HepG2 (cell line): ENCODE data around the gene HEPH.

Source experiments
- POLR2AphosphoS2 ChIP-seq: IDR thresholded peaks from 2 replicates; pipeline ENCODE4 v1.6.1; 2011; ENCODE audit warnings: low read depth, low read length, improper control_type of control experiment
- TCF12 ChIP-seq, 2 experiments: fragments of 450-650 bp in 1 of 2; sonication (generic) in 1 of 2; formaldehyde crosslinking in 1 of 2; IDR thresholded peaks; 2 replicates each; pipeline versions ENCODE4 v1.6.1 to v1.8.0; 2017 to 2022; ENCODE audit warnings: antibody characterized with exemption in 1 of 2, mild to moderate bottlenecking in 1 of 2, missing genetic modification reagents in 1 of 2, moderate library complexity in 1 of 2
- ZNF138 ChIP-seq: sonication (generic); formaldehyde crosslinking; IDR thresholded peaks from 2 replicates; pipeline ENCODE4 v1.5.0; 2020; ENCODE audit warnings: mild to moderate bottlenecking, low read depth, missing genetic modification reagents
- ZNF749 ChIP-seq: sonication (generic); formaldehyde crosslinking; IDR thresholded peaks from 2 replicates; pipeline ENCODE4 v1.8.0; 2022; ENCODE audit warnings: mild to moderate bottlenecking, missing genetic modification reagents, moderate library complexity, borderline replicate concordance
- TF ChIP-seq, protein P1 (sequence below): IDR thresholded peaks from 2 replicates; pipeline ENCODE4 v1.6.1; 2012; ENCODE audit warnings: inconsistent platforms
- TF ChIP-seq, protein P2 (sequence below), 2 experiments: IDR thresholded peaks; 2 replicates each; pipeline ENCODE4 v1.6.1; 2011 to 2012; ENCODE audit warnings: low read length in 2 of 2, borderline replicate concordance in 1 of 2, low read depth in 1 of 2, mild to moderate bottlenecking in 1 of 2, moderate library complexity in 1 of 2

DNA sequence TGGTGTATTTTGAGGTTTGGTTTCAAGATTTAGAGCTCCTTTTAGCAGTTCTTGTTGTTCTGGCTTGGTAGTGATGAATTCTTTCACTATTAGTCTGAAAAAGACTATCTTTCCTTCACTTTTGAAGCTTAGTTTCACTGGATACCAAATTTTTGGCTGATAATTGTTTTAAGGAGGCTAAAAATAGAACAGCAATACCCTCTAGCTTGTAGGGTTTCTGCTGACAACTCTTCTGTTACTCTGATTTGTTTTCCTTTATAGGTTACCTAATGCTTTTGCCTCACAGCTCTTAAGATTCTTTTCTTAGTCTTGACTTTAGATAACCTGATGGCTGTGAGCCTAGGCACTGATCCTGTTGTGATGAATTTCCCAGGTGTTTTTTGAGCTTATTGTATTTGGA, 33.6 kb upstream of the HEPH start:
- TF ChIP-seq POLR2AphosphoS2 (no peak), TCF12 (IDR thresholded peaks at IDR 0.05) (no peak), TCF12 (CRISPR knock-in tag; IDR thresholded peaks at IDR 0.05) (no peak), ZNF138 (CRISPR knock-in tag) (no peak), ZNF749 (CRISPR knock-in tag) (no peak)
- TF ChIP-seq, protein P1, sequence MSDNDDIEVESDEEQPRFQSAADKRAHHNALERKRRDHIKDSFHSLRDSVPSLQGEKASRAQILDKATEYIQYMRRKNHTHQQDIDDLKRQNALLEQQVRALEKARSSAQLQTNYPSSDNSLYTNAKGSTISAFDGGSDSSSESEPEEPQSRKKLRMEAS = no peak
- TF ChIP-seq, protein P2, sequence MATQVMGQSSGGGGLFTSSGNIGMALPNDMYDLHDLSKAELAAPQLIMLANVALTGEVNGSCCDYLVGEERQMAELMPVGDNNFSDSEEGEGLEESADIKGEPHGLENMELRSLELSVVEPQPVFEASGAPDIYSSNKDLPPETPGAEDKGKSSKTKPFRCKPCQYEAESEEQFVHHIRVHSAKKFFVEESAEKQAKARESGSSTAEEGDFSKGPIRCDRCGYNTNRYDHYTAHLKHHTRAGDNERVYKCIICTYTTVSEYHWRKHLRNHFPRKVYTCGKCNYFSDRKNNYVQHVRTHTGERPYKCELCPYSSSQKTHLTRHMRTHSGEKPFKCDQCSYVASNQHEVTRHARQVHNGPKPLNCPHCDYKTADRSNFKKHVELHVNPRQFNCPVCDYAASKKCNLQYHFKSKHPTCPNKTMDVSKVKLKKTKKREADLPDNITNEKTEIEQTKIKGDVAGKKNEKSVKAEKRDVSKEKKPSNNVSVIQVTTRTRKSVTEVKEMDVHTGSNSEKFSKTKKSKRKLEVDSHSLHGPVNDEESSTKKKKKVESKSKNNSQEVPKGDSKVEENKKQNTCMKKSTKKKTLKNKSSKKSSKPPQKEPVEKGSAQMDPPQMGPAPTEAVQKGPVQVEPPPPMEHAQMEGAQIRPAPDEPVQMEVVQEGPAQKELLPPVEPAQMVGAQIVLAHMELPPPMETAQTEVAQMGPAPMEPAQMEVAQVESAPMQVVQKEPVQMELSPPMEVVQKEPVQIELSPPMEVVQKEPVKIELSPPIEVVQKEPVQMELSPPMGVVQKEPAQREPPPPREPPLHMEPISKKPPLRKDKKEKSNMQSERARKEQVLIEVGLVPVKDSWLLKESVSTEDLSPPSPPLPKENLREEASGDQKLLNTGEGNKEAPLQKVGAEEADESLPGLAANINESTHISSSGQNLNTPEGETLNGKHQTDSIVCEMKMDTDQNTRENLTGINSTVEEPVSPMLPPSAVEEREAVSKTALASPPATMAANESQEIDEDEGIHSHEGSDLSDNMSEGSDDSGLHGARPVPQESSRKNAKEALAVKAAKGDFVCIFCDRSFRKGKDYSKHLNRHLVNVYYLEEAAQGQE (IDR thresholded peaks at IDR 0.05; ENCODE audit: borderline replicate concordance in 1 of 2, low read depth in 1 of 2, low read length in 2 of 2) = no peak
